GM23338 (cell line): ENCODE results near the gene RPL15. TPM values are rescaled to one million over a fixed set of nuclear protein-coding genes. Genes with fewer than 3 reads are reported as not detected.
"Not testable (repeated sequence)": the region's sequence is repeated elsewhere in the genome, so short reads cannot be mapped to it uniquely, and the experiment has no call there.

Experiments
- ATAC-seq: fragments of 200-7000 bp; cut with Tn5 transposase; 3 replicates; pipeline ENCODE4 v1.9.1; 2020
- DNase-seq: peaks from one replicate; pipeline ENCODE4 v3.0.0-alpha.2; 2015; ENCODE audit warnings: low spot score
- H2AFZ ChIP-seq: fragments of 200-600 bp; sonication (generic); 2 replicates; pipeline ENCODE4 v1.8.0; 2016; ENCODE audit warnings: antibody characterized with exemption, mild to moderate bottlenecking, moderate library complexity
- H3F3A ChIP-seq: fragments of 200-600 bp; sonication (generic); replicated peaks from 2 replicates; pipeline ENCODE4 v1.8.0; 2017; ENCODE audit warnings: antibody characterized with exemption, mixed run types, low read depth
- H3K27ac ChIP-seq: fragments of 200-600 bp; sonication (generic); 2 replicates; pipeline ENCODE4 v1.6.1; 2016; ENCODE audit warnings: low read depth
- H3K27me3 ChIP-seq: fragments of 200-600 bp; sonication (generic); 2 replicates; pipeline ENCODE4 v1.8.0; 2016; ENCODE audit warnings: mild to moderate bottlenecking, mixed run types, moderate library complexity; ENCODE audit not compliant: insufficient read depth
- H3K36me3 ChIP-seq: fragments of 200-600 bp; sonication (generic); 2 replicates; pipeline ENCODE4 v1.8.0; 2016; ENCODE audit warnings: mild to moderate bottlenecking; ENCODE audit not compliant: insufficient read depth
- H3K4me1 ChIP-seq: fragments of 200-600 bp; sonication (generic); 2 replicates; pipeline ENCODE4 v1.8.0; 2016; ENCODE audit warnings: mild to moderate bottlenecking, moderate library complexity; ENCODE audit not compliant: insufficient read depth
- H3K4me2 ChIP-seq: fragments of 200-600 bp; sonication (generic); 2 replicates; pipeline ENCODE4 v1.7.1; 2017; ENCODE audit warnings: mixed run types
- H3K4me3 ChIP-seq: fragments of 200-600 bp; sonication (generic); 2 replicates; pipeline ENCODE4 v1.6.1; 2016; ENCODE audit warnings: mixed run types
- H3K79me2 ChIP-seq: fragments of 200-600 bp; sonication (generic); replicated peaks from 2 replicates; pipeline ENCODE4 v1.8.0; 2017; ENCODE audit warnings: mild to moderate bottlenecking; ENCODE audit not compliant: insufficient read depth
- H3K9me2 ChIP-seq: fragments of 200-600 bp; sonication (generic); 2 replicates; pipeline ENCODE4 v1.8.0; 2017; ENCODE audit not compliant: insufficient read depth
- H4K20me1 ChIP-seq: fragments of 200-600 bp; sonication (generic); replicated peaks from 2 replicates; pipeline ENCODE4 v1.8.0; 2017; ENCODE audit warnings: mild to moderate bottlenecking; ENCODE audit not compliant: insufficient read depth
- H3K27ac Mint-ChIP-seq: 2 replicates; pipeline ENCODE4 v1.8.0; 2020; ENCODE audit warnings: inconsistent platforms, mild to moderate bottlenecking, moderate library complexity, mixed read lengths
- H3K27me3 Mint-ChIP-seq: 3 replicates; pipeline ENCODE4 v1.8.0; 2022; ENCODE audit warnings: low read depth, mild to moderate bottlenecking, moderate library complexity, mixed read lengths, inconsistent platforms; ENCODE audit not compliant: insufficient read depth, poor library complexity
- H3K36me3 Mint-ChIP-seq: 3 replicates; pipeline ENCODE4 v1.8.0; 2021; ENCODE audit warnings: low read depth, mild to moderate bottlenecking, inconsistent platforms, moderate library complexity, mixed read lengths
- H3K4me1 Mint-ChIP-seq: 3 replicates; pipeline ENCODE4 v1.8.0; 2020; ENCODE audit warnings: mild to moderate bottlenecking, inconsistent platforms, mixed read lengths
- H3K4me3 Mint-ChIP-seq: 3 replicates; pipeline ENCODE4 v1.8.0; 2021; ENCODE audit warnings: moderate library complexity, mild to moderate bottlenecking, inconsistent platforms, mixed read lengths
- H3K9me3 Mint-ChIP-seq: 3 replicates; pipeline ENCODE4 v1.8.0; 2020; ENCODE audit warnings: moderate library complexity, mild to moderate bottlenecking, inconsistent platforms, mixed read lengths
- CREB1 ChIP-seq: fragments of 250-450 bp; sonication (Bioruptor Pico); IDR thresholded peaks from 2 replicates; pipeline ENCODE4 v1.5.0; 2020; ENCODE audit warnings: low read depth, mild to moderate bottlenecking, moderate library complexity
- EZH2 ChIP-seq: fragments of 200-600 bp; sonication (generic); IDR thresholded peaks from one replicate; pipeline ENCODE4 v1.8.0; 2017; ENCODE audit warnings: antibody characterized with exemption, mild to moderate bottlenecking, low read depth; ENCODE audit not compliant: unreplicated experiment
- EZH2phosphoT487 ChIP-seq: fragments of 200-600 bp; sonication (generic); IDR thresholded peaks from one replicate; pipeline ENCODE4 v1.8.1; 2018; ENCODE audit warnings: antibody characterized with exemption; ENCODE audit not compliant: unreplicated experiment
- JUNB ChIP-seq: IDR thresholded peaks from one replicate; pipeline ENCODE4 v1.6.1; 2016; ENCODE audit warnings: antibody characterized with exemption; ENCODE audit not compliant: unreplicated experiment
- NANOG ChIP-seq: IDR thresholded peaks from 2 replicates; pipeline ENCODE4 v1.6.1; 2016; ENCODE audit warnings: antibody characterized with exemption, borderline replicate concordance
- POLR2AphosphoS5 ChIP-seq: IDR thresholded peaks from 2 replicates; pipeline ENCODE4 v1.6.1; 2016; ENCODE audit warnings: antibody characterized with exemption, low read depth
- REST ChIP-seq: IDR thresholded peaks from one replicate; pipeline ENCODE4 v1.6.1; 2018; ENCODE audit warnings: antibody characterized with exemption; ENCODE audit not compliant: unreplicated experiment
- STAT1 ChIP-seq: IDR thresholded peaks from one replicate; pipeline ENCODE4 v1.6.1; 2016; ENCODE audit warnings: antibody characterized with exemption; ENCODE audit not compliant: unreplicated experiment
- ZNF114 ChIP-seq: fragments of 250-450 bp; sonication (Bioruptor Pico); IDR thresholded peaks from 2 replicates; pipeline ENCODE4 v1.5.0; 2020; ENCODE audit warnings: mild to moderate bottlenecking, moderate library complexity
- ZNF331 ChIP-seq: fragments of 250-450 bp; sonication (Bioruptor Pico); IDR thresholded peaks from 2 replicates; pipeline ENCODE4 v1.5.0; 2020; ENCODE audit warnings: low read depth, mild to moderate bottlenecking, moderate library complexity
- ZNF462 ChIP-seq: fragments of 250-450 bp; sonication (Bioruptor Pico); IDR thresholded peaks from 2 replicates; pipeline ENCODE4 v1.5.0; 2020; ENCODE audit warnings: mild to moderate bottlenecking, moderate library complexity
- polyA plus RNA-seq: library from polyadenylated mRNA; unstranded; fragments of >200 nt; fragmentation: Nextera tagmentation; extraction: Ambion mirVana; gene quantifications from 2 replicates; pipeline ENCODE4 v1.2.1, GENCODE V29; 2016
- total RNA-seq: library from RNA; depleted of rRNA; stranded (reverse); fragments of >200 nt; shearing (Covaris generic); gene quantifications from 2 replicates; pipeline ENCODE4 v1.2.3, GENCODE V29; 2014
- TF ChIP-seq, protein P1 (sequence below), 2 experiments: fragments of 200-600 bp in 1 of 2; sonication (generic) in 1 of 2; conservative IDR thresholded peaks; 2 replicates each; pipeline versions ENCODE4 v1.5.1 to v1.6.1; 2016 to 2017; ENCODE audit warnings: antibody characterized with exemption in 2 of 2, low read depth in 2 of 2, mild to moderate bottlenecking in 2 of 2, moderate library complexity in 1 of 2

RPL15 gene
- total and polyA plus RNA-seq, 2 experiments from 2014 or later: 2,868 to 3,117 TPM

- not testable (repeated sequence) for ATAC-seq
Measured at GRCh38 chr3:23912335-23912734, 4.6 kb upstream of the RPL15 start.

DNA sequence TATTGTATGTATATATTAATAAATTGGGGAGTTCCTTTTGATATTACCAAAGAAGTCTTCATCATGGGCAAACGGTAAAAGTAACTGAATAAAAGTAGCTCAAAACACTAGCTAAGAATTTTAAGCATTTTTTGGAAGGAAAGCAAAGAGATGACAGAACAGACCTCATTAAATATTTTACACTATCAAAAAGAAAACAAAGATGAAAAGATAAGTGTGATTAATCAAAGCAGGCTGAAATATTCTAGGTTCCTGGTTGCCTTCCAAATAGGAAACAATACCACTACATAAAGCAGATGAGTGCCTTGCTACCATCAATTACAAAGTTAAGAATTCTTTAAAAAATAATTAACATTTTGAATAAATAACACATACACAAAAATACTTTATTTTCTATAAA is 3.8 kb upstream of the RPL15 start:
- Histone ChIP-seq H3F3A (peaks cover 6% of the 10 kb centered on the region), H3K4me3 (no peak overlapping the region), H3K4me1 (peaks cover 11% of the 10 kb centered on the region), H3K27ac (no peak overlapping the region), H3K27me3 (peaks cover 10% of the 10 kb centered on the region), H3K36me3 (peaks cover 10% of the 10 kb centered on the region), H3K4me2 (no peak overlapping the region), H3K79me2 (peaks cover 70% of the 10 kb centered on the region), H2AFZ (no peak overlapping the region), H4K20me1 (peaks cover 5% of the 10 kb centered on the region; the same call in 1 of the 2 replicates), H3K9me2 (no peaks in the 10 kb centered on the region)
- no peak overlapping the region for H3K27ac Mint-ChIP-seq
- peaks cover 18% of the 10 kb centered on the region for H3K27me3 Mint-ChIP-seq
- DNase-seq (no peak), ATAC-seq (no peak)
- H3K9me3 Mint-ChIP-seq: no peaks in the 10 kb centered on the region
- H3K36me3 Mint-ChIP-seq: peaks cover 26% of the 10 kb centered on the region
- H3K4me3 Mint-ChIP-seq: no peak overlapping the region
- peaks cover 12% of the 10 kb centered on the region for H3K4me1 Mint-ChIP-seq
- TF ChIP-seq ZNF462 (no peak), ZNF331 (CRISPR knock-in tag) (no peak), NANOG (no peak), JUNB (no peak), STAT1 (no peak), CREB1 (CRISPR knock-in tag) (no peak), ZNF114 (CRISPR knock-in tag) (no peak), EZH2 (no peak), EZH2phosphoT487 (no peak), POLR2AphosphoS5 (no peak), REST (no peak)
- TF ChIP-seq, protein P1, sequence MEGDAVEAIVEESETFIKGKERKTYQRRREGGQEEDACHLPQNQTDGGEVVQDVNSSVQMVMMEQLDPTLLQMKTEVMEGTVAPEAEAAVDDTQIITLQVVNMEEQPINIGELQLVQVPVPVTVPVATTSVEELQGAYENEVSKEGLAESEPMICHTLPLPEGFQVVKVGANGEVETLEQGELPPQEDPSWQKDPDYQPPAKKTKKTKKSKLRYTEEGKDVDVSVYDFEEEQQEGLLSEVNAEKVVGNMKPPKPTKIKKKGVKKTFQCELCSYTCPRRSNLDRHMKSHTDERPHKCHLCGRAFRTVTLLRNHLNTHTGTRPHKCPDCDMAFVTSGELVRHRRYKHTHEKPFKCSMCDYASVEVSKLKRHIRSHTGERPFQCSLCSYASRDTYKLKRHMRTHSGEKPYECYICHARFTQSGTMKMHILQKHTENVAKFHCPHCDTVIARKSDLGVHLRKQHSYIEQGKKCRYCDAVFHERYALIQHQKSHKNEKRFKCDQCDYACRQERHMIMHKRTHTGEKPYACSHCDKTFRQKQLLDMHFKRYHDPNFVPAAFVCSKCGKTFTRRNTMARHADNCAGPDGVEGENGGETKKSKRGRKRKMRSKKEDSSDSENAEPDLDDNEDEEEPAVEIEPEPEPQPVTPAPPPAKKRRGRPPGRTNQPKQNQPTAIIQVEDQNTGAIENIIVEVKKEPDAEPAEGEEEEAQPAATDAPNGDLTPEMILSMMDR (conservative IDR thresholded peaks at IDR 0.05; ENCODE audit: low read depth in 2 of 2): no peak

More at GRCh38 chr3:23912335-23912734, 4.6 kb upstream of the RPL15 start:
- H3K9me2 ChIP-seq, H3K4me2 ChIP-seq, H3K27ac Mint-ChIP-seq, H3F3A ChIP-seq, DNase-seq, H4K20me1 ChIP-seq, H3K9me3 Mint-ChIP-seq, H3K36me3 ChIP-seq, H3K27ac ChIP-seq, H2AFZ ChIP-seq, H3K4me3 Mint-ChIP-seq, H3K4me3 ChIP-seq: not testable (repeated sequence)
- H3K4me1 ChIP-seq: peaks cover 10% of the 10 kb centered on the region
- H3K27me3 Mint-ChIP-seq: peaks cover 11% of the 10 kb centered on the region
- peaks cover 18% of the 10 kb centered on the region for H3K36me3 Mint-ChIP-seq
- H3K4me1 Mint-ChIP-seq: peaks cover 12% of the 10 kb centered on the region
- peaks cover 61% of the 10 kb centered on the region for H3K79me2 ChIP-seq
- H3K27me3 ChIP-seq: peaks cover 10% of the 10 kb centered on the region
